K562 (cell line): ENCODE data around the gene CENPB. TPM values are rescaled to one million over a fixed set of nuclear protein-coding genes. Genes with fewer than 3 reads are reported as not detected.

ENCODE experiments used
- ATAC-seq: fragments of 200-7000 bp; cut with Tn5 transposase; 3 replicates; pipeline ENCODE4 v1.9.1; 2020; ENCODE audit warnings: moderate library complexity
- BruUV-seq: library from RNA; stranded (reverse); fragments of 400-500 nt; replicated peaks from 2 replicates; lab custom pipeline; 2021; lab: Mats Ljungman, UMichigan
- CTCF ChIA-PET: fragments of 300-600 bp; formaldehyde crosslinking; extraction: SDS; loops from one replicate; lab custom pipeline; 2021; ENCODE audit warnings: low intra/inter-chr PET ratio; lab: Yijun Ruan, JAX
- POLR2A ChIA-PET: fragments of 300-600, 350-650 bp; sonication (Branson Sonifier 250); formaldehyde crosslinking; extraction: SDS; loops from one replicate; lab custom pipeline; 2021; ENCODE audit warnings: antibody characterized with exemption, inconsistent platforms; lab: Yijun Ruan, JAX
- DNase-seq, 4 experiments: peaks; one replicate each; pipeline versions ENCODE4 v3.0.0 to v3.0.0-alpha.2; 2011 to 2018; ENCODE audit warnings: low spot score in 3 of 4, mixed read lengths in 3 of 4; ENCODE audit errors: extremely low read depth in 1 of 4
- FAIRE-seq: peaks from 2 replicates; lab custom pipeline; 2011; peaks lifted over from hg19 to GRCh38; lab: Jason Lieb, UNC
- H2AFZ ChIP-seq: 2 replicates; pipeline ENCODE4 v1.6.0; 2011; ENCODE audit warnings: low read depth, low read length, control low read depth, inconsistent platforms
- H3K27ac ChIP-seq: fragments of 200-600 bp; 3 replicates; pipeline ENCODE4 v1.8.0; 2011; ENCODE audit warnings: low read depth, mild to moderate bottlenecking, control low read depth, inconsistent platforms, low read length, moderate library complexity, mixed read lengths; ENCODE audit errors: extremely low read depth
- H3K27me3 ChIP-seq, 2 experiments: fragments of 300-600 bp in 1 of 2; 2 replicates in 1 of 2; 3 replicates in 1 of 2; pipeline versions ENCODE4 v1.6.0 to v1.8.0; 2011; ENCODE audit warnings: inconsistent platforms in 2 of 2, low read length in 2 of 2, mild to moderate bottlenecking in 1 of 2, mixed read lengths in 1 of 2, moderate library complexity in 1 of 2; ENCODE audit not compliant: control insufficient read depth in 2 of 2, insufficient read depth in 2 of 2
- H3K36me3 ChIP-seq: fragments of 300-600 bp; 3 replicates; pipeline ENCODE4 v1.8.0; 2011; ENCODE audit warnings: mild to moderate bottlenecking, low read length, inconsistent platforms; ENCODE audit not compliant: control insufficient read depth, insufficient read depth
- H3K4me1 ChIP-seq, 2 experiments: fragments of 200-600 bp in 1 of 2; replicated peaks in 1 of 2; 2 replicates in 1 of 2; 3 replicates in 1 of 2; pipeline versions ENCODE4 v1.5.1 to v1.8.0; 2011; ENCODE audit warnings: inconsistent platforms in 2 of 2, low read length in 2 of 2, mild to moderate bottlenecking in 1 of 2, mixed read lengths in 1 of 2, moderate library complexity in 1 of 2; ENCODE audit not compliant: control insufficient read depth in 2 of 2, insufficient read depth in 2 of 2
- H3K4me2 ChIP-seq: 2 replicates; pipeline ENCODE4 v1.6.1; 2011; ENCODE audit warnings: low read length, control low read depth, inconsistent platforms, mixed read lengths; ENCODE audit not compliant: insufficient read depth
- H3K4me3 ChIP-seq: fragments of 200-600 bp; sonication (generic), shearing (Covaris generic); 2 replicates; pipeline ENCODE4 v1.5.1; 2016; ENCODE audit warnings: control low read depth, inconsistent platforms
- H3K79me2 ChIP-seq: fragments of 200-600 bp; 3 replicates; pipeline ENCODE4 v1.8.0; 2011; ENCODE audit warnings: low read length, inconsistent platforms; ENCODE audit not compliant: control insufficient read depth, insufficient read depth
- H3K9ac ChIP-seq, 2 experiments: 2 replicates each; pipeline versions ENCODE4 v1.6.0 to v1.6.1; 2011; ENCODE audit warnings: low read depth in 2 of 2, low read length in 2 of 2, control low read depth in 1 of 2, inconsistent platforms in 1 of 2, mild to moderate bottlenecking in 1 of 2, mixed read lengths in 1 of 2; ENCODE audit not compliant: insufficient read depth in 1 of 2
- H3K9me1 ChIP-seq: one replicate; pipeline ENCODE4 v1.6.0; 2011; ENCODE audit warnings: inconsistent platforms, mild to moderate bottlenecking, low read length, moderate library complexity; ENCODE audit not compliant: control insufficient read depth, insufficient read depth
- H3K9me3 ChIP-seq: replicated peaks from 2 replicates; pipeline ENCODE4 v1.5.1; 2011; ENCODE audit warnings: low read depth, low read length, inconsistent platforms; ENCODE audit not compliant: control insufficient read depth, insufficient read depth
- H4K20me1 ChIP-seq: replicated peaks from 2 replicates; pipeline ENCODE4 v1.6.1; 2011; ENCODE audit warnings: low read length, inconsistent platforms, mixed read lengths; ENCODE audit not compliant: control insufficient read depth, insufficient read depth
- CREM ChIP-seq: IDR thresholded peaks from 2 replicates; pipeline ENCODE4 v1.6.1; 2014; ENCODE audit warnings: antibody characterized with exemption, low read depth
- EHMT2 ChIP-seq: fragments of 450-650 bp; IDR thresholded peaks from 2 replicates; pipeline ENCODE4 v1.6.1; 2018; ENCODE audit warnings: antibody characterized with exemption
- EWSR1 ChIP-seq: fragments of 450-650 bp; IDR thresholded peaks from 2 replicates; pipeline ENCODE4 v1.6.1; 2018; ENCODE audit warnings: borderline replicate concordance, mild to moderate bottlenecking, low read depth, moderate library complexity; ENCODE audit not compliant: partially characterized antibody
- FOXA1 ChIP-seq: fragments of 450-650 bp; IDR thresholded peaks from 2 replicates; pipeline ENCODE4 v1.6.1; 2016; ENCODE audit warnings: mild to moderate bottlenecking, borderline replicate concordance
- HMGXB4 ChIP-seq: sonication (generic); formaldehyde crosslinking; IDR thresholded peaks from 2 replicates; pipeline ENCODE4 v1.8.1; 2023; ENCODE audit warnings: mild to moderate bottlenecking, missing genetic modification reagents
- NCOR1 ChIP-seq: fragments of 450-650 bp; IDR thresholded peaks from 2 replicates; pipeline ENCODE4 v1.6.1; 2016; ENCODE audit warnings: mild to moderate bottlenecking, moderate library complexity
- POLR3G ChIP-seq: IDR thresholded peaks from 2 replicates; pipeline ENCODE4 v1.6.1; 2011; ENCODE audit not compliant: insufficient read length, insufficient replicate concordance; ENCODE audit errors: extremely low read depth
- SLC30A9 ChIP-seq: fragments of 250-450 bp; sonication (Bioruptor Pico); IDR thresholded peaks from 2 replicates; pipeline ENCODE4 v1.8.0; 2022; ENCODE audit warnings: mild to moderate bottlenecking, moderate library complexity
- SMAD4 ChIP-seq: fragments of 250-450 bp; sonication (Bioruptor Pico); conservative IDR thresholded peaks from 2 replicates; pipeline ENCODE4 v1.8.0; 2021; ENCODE audit warnings: inconsistent platforms, mild to moderate bottlenecking, moderate library complexity
- TAF1 ChIP-seq: IDR thresholded peaks from 2 replicates; pipeline ENCODE4 v1.6.1; 2011; ENCODE audit warnings: mild to moderate bottlenecking, low read length, moderate library complexity; ENCODE audit not compliant: insufficient read depth, control insufficient read depth, severe bottlenecking; ENCODE audit errors: extremely low read depth
- TOE1 ChIP-seq, 2 experiments: fragments of 450-650 bp in 1 of 2; sonication (generic) in 1 of 2; formaldehyde crosslinking in 1 of 2; IDR thresholded peaks; 2 replicates each; pipeline versions ENCODE4 v1.7.1 to v1.8.0; 2016 to 2022; ENCODE audit warnings: borderline replicate concordance in 2 of 2, mild to moderate bottlenecking in 2 of 2, antibody characterized with exemption in 1 of 2, inconsistent platforms in 1 of 2, low read depth in 1 of 2, missing genetic modification reagents in 1 of 2, moderate library complexity in 1 of 2
- ZC3H4 ChIP-seq: sonication (generic); formaldehyde crosslinking; IDR thresholded peaks from 2 replicates; pipeline ENCODE4 v1.9.0; 2021; ENCODE audit warnings: missing genetic modification reagents, borderline replicate concordance
- ZKSCAN1 ChIP-seq: fragments of 150-350 bp; IDR thresholded peaks from 2 replicates; pipeline ENCODE4 v1.6.1; 2016; ENCODE audit warnings: low read depth, low read length
- WGBS: fragments of 100-300 bp; shearing (Covaris generic); methylation state at CpG from one replicate; pipeline ENCODE4 v1.1.6; 2016; ENCODE audit warnings: low coverage, mixed read lengths; ENCODE audit not compliant: insufficient coverage; ENCODE audit errors: missing lambda C conversion rate; 5-methylcytosine and 5-hydroxymethylcytosine counted together
- in situ Hi-C: fragments of 300-500 bp; cut with MboI; formaldehyde crosslinking; loops from 4 replicates; pipeline ENCODE4 v1.15.0; 2018; ENCODE audit warnings: inconsistent platforms, mixed read lengths
- intact Hi-C: fragments of 100-400 bp; cut with micrococcal nuclease; formaldehyde crosslinking; loops from 2 replicates; pipeline ENCODE4 v1.14.2; 2022
- polyA plus RNA-seq, 8 experiments: library from polyadenylated mRNA; depleted of rRNA in 4 of 8; stranded (reverse) in 5 of 8; unstranded in 3 of 8; fragments of >200 nt; fragmentation: Nextera tagmentation in 2 of 8; fragmentation: Illumina TruSeq in 1 of 8; extraction: Ambion mirVana in 2 of 8; extraction: Trizol in 1 of 8; gene quantifications; 2 replicates each; pipeline versions ENCODE4 v1.2.1 to v1.2.3, GENCODE V29; 2011 to 2014; ENCODE audit warnings: inconsistent platforms in 1 of 8, missing spikeins in 1 of 8
- total RNA-seq, 7 experiments: library from RNA; depleted of rRNA in 6 of 7; stranded (reverse); fragments of >200 nt in 6 of 7; fragmentation: Illumina TruSeq in 2 of 7; extraction: Trizol in 2 of 7; gene quantifications; 2 replicates each; pipeline versions ENCODE4 v1.2.1 to v1.2.3, GENCODE V29; 2011 to 2021; ENCODE audit warnings: low replicate concordance in 1 of 7

The CENPB gene
- total and polyA plus RNA-seq, 9 of the 15 experiments (the other 6 are each of a cell fraction or from before 2014, with no cell fraction given), result 0.17 to 70.8 (median 24.9) TPM

- Histone ChIP-seq H3K79me2 (no peaks in the 10 kb centered on the region), H3K9me3 (no peaks in the 10 kb centered on the region), H3K4me2 (no peak overlapping the region), H4K20me1 (no peaks in the 10 kb centered on the region), H3K9ac (no peak overlapping the region), H3K36me3 (peaks cover 13% of the 10 kb centered on the region; the same call in 2 of the 3 replicates), H3K4me1 (peaks cover 0 to 39% of the 10 kb centered on the region in 2 experiments; a peak in 3 of 5 replicates), H3K27ac (no peak overlapping the region), H2AFZ (no peak overlapping the region), H3K27me3 (no peaks in the 10 kb centered on the region), H3K4me3 (no peak overlapping the region), H3K9me1 (peaks cover 2% of the 10 kb centered on the region)
- ChIA-PET POLR2A (interaction anchor here (0.5 to 0.7 kb wide), 2 partner anchors 342 to 820 kb away, joined by 3 read pairs; no protein-coding TSS in a partner anchor), CTCF (interaction anchor here (0.8 kb wide), 1 partner anchor 33 kb away, joined by 3 read pairs; no protein-coding TSS in a partner anchor)
- 40% methylated on average over 3 of the region's 24 CpGs for WGBS
- no peak for ATAC-seq
- no peak for DNase-seq
- no peak for FAIRE-seq
- BruUV-seq, result no TSS peak
- TF ChIP-seq ZKSCAN1, result no peak
- TF ChIP-seq CREM, result no peak
- TF ChIP-seq TOE1 (IDR thresholded peaks at IDR 0.05; ENCODE audit: borderline replicate concordance), result no peak
- no peak for TF ChIP-seq TOE1 (CRISPR knock-in tag; IDR thresholded peaks at IDR 0.05; ENCODE audit: borderline replicate concordance, low read depth)
- no peak for TF ChIP-seq NCOR1
- no peak for TF ChIP-seq FOXA1
- no peak for TF ChIP-seq EWSR1
- no peak for TF ChIP-seq TAF1
- TF ChIP-seq SMAD4 (CRISPR knock-in tag), result no peak
- no peak for TF ChIP-seq POLR3G
- no peak for TF ChIP-seq HMGXB4 (CRISPR knock-in tag)
- TF ChIP-seq EHMT2, result no peak
- no peak for TF ChIP-seq SLC30A9 (CRISPR knock-in tag)
- no peak for TF ChIP-seq ZC3H4 (CRISPR knock-in tag)
- in situ Hi-C loops, result no loop called here
- intact Hi-C loops, result no loop called here
These were observed 37.4 kb downstream of the CENPB start for GRCh38 chr20:3749087-3749688.
